Measurements from ENCODE around the gene MAP3K13.

Gene MAP3K13

GRCh38 chr3:185511711-185512110 is 148.8 kb downstream of the MAP3K13 start:
- no peak for DNase-seq

GRCh38 chr3:185517387-185518130 is 154.6 kb downstream of the MAP3K13 start:
- DNase-seq, result no peak

- DNase-seq, result no peak
These were observed 156.1 kb downstream of the MAP3K13 start for GRCh38 chr3:185519021-185519420.

- DNase-seq, result peak in 1 of 14 donors; percentile 5
These were observed 158.6 kb downstream of the MAP3K13 start for GRCh38 chr3:185521349-185522138.

GRCh38 chr3:185526349-185526951 is 163.5 kb downstream of the MAP3K13 start:
- no peak for DNase-seq

GRCh38 chr3:185527364-185527763 is 164.4 kb downstream of the MAP3K13 start:
- no peak for DNase-seq

- no peak for DNase-seq
These were observed 165.6 kb downstream of the MAP3K13 start for GRCh38 chr3:185528532-185528931.

- DNase-seq, result no peak
These were observed 167.9 kb downstream of the MAP3K13 start for GRCh38 chr3:185530856-185531255.

- no peak for DNase-seq
These were observed 170.0 kb downstream of the MAP3K13 start for GRCh38 chr3:185532901-185533300.

- no peak for DNase-seq
These were observed 171.6 kb downstream of the MAP3K13 start for GRCh38 chr3:185534511-185534910.

GRCh38 chr3:185537369-185537970 is 174.5 kb downstream of the MAP3K13 start:
- DNase-seq, result peak in 1 of 14 donors; percentile 4

All from C1 segment of cervical spinal cord (tissue), 14 donors.